ENCODE data around the gene GPR39.

Gene GPR39

DNA sequence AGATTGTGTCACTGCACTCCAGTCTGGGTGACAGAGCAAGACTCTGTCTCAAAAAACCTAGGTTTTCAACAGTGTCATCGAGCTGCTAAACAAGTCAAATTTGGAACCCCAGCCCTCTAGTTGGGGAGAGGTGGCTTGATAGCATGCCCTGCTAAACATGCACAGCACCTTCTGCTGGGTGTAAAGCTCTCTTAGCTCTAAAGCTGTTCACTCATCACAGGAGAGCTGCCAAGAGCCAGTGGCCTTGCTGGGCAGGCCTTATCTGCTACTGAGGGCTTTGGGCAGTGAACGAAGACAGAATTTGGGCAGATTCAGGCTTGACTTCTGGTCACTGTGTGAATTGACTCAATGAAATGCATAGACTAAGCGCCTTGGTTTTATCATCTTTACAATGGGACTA, 152.1 kb downstream of the GPR39 start:
- DNase-seq = no peak

GRCh38 chr2:132573444-132574007, 156.9 kb downstream of the GPR39 start:
- no peak for DNase-seq

DNA sequence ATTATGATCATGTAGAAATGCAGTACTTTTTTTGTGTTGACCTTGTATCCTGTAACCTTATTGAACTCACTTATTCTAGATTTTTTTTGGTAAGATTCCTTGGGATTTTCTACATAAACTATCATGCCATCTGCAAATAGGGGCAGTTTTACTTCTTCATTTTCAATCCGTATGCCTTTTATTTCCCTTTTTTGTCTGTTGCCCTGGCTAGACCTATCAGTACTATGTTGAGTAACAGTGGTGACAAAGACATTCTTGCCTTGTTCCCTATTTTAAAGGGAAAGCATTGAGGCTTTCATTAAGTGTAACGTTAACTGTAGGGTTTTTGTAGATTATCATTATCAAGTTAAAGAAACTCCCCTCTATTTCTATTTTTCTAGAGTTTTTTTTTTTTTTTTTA, 161.1 kb downstream of the GPR39 start:
- DNase-seq = no peak

DNA sequence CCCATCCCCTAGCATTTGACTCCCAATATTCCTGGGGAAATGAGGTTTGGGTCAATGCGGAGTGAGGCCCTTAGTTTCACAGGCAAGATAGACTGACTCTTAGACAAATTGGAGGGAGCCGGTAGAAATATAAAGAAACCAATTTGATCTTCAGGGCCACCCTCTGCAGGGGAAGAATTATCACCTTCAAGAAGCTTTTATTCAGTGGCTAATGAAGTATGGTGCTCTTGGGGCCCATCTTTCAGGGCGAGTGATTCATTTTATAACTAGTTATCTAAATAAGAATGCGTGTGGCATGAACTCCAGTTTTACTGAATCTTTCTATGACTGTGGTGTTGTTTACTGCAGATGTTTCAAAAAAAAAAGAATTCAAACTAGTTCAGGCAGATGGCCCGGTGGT, 165.0 kb downstream of the GPR39 start:
- no peak for DNase-seq

DNA sequence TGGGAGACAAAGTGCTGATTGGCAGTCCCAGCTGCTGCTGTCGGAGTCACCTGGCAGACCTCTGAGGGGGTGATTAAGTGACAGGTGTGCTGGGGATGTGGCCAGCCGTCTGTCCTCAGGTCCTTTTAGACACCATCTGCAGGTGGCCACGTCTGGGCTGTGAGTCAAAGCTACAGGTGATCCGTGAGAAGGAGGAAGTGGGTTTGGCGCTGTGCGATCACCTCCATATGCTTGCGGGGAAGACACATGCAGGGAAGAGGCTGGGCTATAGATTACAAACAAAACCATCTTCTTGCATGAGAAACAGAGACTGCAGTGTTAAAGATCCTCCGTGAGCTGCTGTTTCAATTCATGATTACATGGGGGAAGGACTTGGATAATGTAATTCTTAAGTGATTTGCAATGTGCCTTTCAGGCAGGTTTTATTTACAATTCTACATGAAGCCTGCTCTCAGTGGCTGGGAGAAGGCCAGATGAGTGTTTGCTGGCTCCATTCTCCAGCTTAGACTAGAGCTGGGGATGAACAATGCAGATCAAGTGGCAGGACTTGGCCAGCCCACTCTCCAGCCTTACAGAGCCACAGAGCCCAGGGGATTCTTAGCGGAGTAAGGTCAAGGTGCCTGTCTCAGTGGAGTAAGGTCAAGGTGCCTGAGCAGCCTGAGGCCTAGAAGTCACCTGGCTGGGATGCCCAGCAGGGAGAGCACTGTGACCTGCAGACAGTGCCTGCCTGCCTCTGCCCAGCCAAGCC, 165.6 kb downstream of the GPR39 start:
- no peak for DNase-seq

- DNase-seq = no peak
These were observed 167.2 kb downstream of the GPR39 start for GRCh38 chr2:132583666-132584360.

DNA sequence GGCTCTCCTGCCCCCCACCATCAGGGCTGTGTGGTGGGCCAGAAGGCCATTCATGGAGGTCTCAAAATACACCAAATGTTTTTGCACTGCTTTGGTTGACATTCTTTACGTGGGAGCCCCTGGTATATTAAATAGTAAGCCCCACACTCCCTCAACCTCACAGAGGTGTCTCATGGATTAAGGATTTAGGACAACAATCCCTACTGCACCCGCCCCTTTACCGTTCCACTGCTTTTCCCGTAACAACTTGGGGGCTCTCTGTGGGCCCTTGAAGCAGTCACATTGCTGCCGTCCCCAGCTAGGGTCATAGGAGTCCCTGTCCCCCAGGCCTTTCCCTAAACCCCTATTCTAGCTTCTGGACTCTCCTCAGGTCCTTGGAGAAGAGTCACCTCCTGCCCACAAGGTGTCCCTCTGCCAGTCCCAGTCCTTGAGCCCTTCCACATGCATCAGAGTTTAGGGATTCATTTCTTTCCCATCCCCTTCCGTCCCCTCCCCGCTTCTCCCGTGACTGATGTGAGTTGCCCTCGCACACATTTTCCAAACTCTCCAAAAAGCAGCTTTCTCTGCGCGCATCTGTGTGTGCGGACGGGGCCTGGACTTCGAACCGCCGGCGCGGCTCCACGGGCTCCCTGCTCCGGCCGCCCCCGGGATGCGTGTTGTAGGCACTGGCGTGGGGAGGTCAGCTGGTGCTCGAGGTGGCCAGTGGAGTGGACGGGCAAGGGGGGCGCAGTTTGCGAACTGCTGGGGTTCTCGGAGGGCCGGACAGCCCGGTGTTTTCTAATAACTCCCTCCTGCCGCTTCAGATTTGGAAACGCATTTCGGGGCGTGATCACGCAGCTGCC, 168.6 kb downstream of the GPR39 start:
- no peak for DNase-seq

DNA sequence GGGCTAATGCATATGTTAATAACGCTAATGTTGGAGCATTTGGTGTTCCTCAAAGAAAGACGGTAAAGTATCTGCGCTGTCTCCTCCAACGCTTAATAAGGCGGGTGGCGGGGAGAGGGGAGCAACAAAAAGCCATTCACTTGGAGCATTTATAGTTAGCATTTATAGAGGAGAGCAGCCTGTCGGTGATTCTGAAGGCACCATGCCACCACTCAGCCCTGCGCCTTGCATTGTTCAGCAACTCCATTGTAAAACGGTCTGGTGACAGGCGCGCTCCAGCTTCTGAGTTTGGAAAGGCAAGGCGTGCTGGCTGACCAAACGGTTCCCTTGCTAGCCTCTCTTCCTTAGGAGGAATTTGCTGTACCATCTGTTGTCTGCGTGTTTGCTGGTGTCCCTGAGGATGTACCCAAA, 169.5 kb downstream of the GPR39 start:
- DNase-seq = no peak

DNA sequence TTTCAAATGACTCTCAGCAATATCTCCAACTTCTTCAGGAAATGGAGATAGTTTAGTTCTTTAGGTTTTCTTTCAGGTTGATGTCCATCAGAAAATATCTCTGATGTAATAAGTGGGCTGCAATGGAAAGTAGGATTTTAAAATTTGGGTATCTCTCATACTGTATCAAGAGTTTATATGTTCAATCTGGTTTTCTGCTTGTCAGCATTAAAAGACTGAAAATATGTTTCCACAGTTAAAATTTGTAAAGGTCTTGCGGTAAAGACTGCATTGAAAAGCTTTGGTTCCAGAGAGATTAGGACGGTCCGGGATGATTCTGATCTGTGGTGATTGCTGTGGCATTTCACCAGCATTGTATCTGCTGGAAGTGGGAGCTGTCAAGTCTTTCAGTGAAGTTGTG, 170.2 kb downstream of the GPR39 start:
- no peak for DNase-seq

DNA sequence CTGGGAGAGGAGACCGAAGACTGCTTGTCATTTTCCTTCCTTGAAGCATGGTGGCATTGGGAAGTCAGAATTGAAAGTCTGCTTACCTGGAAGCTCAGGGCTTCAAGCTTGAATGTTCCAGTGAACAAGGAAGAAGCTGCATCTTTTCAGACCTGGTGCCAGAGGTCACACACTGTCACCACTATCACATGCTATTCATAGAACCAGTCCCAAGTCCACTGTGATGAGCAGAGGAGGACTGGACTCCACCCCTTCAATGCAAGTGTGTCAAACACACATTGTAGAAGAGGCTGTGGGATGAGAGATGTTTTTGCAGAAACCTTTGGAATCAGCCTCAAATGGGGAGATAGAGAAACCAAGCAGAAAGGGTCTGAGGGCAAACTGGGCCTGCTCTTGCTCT, 172.0 kb downstream of the GPR39 start:
- DNase-seq = no peak

DNA sequence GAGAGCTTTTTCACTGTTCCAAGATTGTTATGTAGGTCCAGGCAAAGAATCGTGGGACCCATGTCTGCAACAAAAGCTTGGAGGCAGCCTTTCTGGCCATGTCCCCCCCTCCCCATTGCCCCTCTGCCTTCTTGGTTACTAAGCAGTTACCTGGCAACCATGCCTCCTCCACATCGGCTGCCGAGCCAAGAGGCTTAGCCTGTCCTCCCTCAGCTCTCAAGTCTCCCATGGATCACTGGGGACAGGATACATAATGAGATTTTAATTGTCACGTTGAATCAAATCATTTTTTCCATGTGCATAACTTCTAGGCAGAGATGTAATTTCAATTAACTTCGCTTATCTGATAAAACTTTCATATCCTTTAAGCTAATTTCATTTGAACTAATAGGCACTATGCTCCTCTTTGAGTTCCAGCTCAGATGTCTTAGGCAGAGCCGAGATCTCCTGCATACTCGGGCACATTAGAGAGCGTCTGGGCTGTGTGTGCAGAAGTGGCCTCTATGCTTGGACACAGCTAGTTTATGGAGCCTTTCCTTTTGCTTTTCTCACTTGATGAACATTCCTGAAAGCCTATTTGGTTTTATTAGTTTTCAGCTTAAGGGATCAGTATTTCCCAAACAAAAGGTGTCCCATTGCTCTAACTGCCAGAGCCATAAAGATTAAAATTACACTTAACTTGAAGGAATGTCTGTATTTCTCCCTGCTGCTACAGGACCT, 172.7 kb downstream of the GPR39 start:
- peak; percentile 84 for DNase-seq

DNA sequence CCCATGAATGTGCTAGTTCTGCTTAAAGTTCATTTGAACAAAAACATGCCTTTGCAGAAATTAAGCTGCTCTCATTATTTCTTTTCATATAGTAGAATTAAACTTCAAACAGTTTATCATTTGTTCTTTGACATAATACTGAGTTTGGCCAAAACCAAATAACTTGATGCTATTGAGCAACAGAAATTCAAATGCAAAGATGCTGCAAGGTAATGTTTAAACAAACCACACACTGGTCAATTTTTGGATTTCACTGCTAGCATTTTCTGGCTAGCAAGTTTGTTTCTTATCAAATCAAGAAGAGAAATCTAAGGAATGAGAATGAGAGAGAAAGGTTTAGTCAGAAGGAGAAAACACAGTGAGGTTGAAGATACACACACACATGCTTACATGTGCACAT, 173.4 kb downstream of the GPR39 start:
- no peak for DNase-seq

DNA sequence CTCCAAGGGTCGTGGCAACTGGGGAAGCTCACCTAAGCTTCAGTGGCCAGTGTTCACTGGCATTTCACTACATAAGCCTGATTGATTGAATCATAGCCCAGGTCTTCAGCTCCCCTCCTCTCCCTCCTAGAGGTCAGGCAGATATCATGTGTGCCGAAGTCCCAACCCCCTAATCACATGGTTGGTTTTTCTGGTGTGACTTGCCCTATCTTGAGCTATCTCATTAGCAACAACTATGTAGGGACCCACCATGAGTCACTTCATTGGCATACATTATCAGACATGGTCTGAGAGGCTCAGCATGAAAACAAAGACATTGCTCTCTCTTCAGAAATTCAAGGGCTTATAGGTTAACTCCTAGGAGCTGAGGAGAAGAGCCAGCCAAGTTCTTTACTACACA, 176.6 kb downstream of the GPR39 start:
- no peak for DNase-seq

DNA sequence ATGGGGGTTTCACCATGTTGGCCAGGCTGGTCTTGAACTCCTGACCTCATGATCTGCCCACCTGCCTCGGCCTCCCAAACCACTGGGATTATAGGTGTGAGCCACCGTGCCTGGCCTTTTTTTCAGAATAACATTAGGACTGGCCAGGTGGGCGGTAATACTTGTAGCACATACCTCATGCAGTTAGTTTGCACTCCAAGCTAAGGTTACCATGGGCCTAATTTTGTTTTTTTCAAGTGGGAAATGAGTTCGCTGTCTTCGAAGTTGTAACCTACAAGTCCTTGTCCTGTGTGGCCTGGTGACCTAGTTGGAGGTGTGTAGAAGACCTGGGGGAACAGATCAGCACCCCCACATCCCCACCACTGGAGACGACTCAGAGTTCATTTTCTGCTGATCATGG, 178.6 kb downstream of the GPR39 start:
- DNase-seq = no peak

GRCh38 chr2:132595693-132596092, 179.1 kb downstream of the GPR39 start:
- DNase-seq = no peak

GRCh38 chr2:132597166-132597565, 180.6 kb downstream of the GPR39 start:
- no peak for DNase-seq

DNA sequence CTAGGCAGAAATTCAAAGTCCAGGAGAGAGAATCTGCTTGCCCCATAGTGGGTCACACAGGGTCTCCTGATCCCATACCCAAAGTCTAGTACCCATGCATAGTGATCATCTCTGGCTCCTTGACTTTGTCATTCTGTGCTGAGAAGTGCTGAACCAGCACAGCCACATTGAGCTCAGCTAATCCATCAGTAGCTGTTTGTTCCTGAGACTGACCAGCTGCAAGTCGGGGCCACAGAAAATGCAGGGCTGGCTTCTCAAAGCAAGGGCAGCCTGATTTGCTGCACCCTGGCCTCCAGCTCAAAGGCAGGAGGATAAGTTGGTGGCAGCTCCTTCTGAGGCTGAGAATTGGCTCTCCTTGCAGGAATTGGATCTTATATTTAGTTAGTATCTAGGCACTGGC, 181.2 kb downstream of the GPR39 start:
- no peak for DNase-seq

DNA sequence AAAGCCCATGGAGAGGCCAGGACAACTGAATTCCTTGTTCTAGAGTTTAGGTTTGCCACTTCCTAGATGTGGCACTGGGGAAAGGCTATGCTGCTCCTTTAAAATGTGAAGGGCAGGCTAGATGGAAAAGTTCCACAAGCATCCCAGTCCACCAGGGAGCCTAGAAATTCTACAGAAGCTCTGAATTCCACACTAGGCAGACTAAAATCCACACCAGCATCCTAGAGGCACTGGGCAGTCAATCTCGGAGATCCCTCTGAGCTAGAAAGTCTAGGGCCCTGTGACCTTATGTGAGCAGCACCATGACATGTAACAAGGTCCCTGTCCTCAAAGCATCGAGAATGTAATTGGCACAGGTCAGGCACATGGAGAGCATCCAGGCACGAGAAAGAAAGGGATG, 181.9 kb downstream of the GPR39 start:
- no peak for DNase-seq

- no peak for DNase-seq
These were observed 183.0 kb downstream of the GPR39 start for GRCh38 chr2:132599556-132599955.

DNA sequence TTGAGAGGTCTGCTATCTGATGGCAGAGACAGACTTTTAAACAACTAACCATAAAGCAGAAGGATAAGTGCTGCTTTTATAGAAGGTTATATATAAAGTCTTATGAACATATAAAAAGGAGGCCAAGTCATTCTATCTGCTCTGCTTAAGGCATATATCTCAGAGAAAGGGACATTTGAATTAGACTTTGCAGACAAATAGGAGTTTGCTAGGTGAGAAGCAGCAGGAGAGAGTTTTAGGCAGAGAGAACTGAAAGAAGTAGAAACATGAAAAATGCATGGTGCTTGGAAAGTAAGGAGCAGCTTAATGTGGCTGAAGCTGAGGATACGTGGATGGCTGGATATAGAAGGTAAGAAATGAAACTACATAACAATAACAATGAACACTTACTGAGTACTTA, 188.0 kb downstream of the GPR39 start:
- no peak for DNase-seq

DNA sequence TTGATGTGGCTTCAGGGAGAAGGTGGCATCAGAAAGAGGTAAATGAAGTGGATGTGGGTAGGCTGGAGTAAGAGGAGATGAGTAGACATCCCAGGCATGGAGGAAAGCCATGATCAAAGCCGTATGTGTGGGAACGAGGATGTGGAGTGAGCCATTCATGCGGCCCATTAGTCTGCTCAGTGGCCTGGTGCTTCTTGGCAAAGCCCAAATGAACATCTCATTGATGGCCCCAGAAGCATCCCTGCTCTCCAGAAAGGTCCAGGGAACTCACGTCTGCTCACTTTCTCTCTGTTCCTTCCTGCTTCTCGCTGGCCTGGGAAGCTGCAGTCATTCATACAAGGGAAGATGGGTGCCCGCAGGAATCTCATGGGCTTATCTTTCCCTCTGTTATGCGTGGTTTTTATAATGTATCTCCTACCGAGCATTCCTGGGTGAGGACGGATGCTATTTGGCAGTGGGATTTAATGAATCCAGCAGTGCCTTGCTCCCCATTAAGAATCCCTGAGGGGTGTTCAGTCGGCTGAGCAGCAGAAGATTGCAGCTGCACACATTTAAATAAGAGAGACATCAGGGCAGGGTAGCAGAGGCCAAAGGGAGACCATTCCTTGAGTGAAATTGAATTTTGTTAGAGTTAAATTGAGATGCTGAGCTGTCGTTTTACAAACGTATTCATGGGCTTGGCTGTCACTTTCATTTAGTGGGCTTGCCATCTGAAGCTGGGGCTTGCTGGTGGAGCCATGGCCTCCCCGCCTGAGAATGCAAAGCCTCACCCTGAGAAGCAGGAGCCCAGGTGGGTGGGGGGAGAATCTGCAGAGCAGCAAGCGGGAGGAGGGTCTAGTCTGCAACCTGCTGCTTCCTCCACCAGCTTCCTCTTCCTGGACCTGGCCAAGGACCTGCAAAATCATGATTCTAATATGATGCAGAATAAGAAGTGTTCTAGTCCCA, 188.9 kb downstream of the GPR39 start:
- DNase-seq = peak; percentile 75

DNA sequence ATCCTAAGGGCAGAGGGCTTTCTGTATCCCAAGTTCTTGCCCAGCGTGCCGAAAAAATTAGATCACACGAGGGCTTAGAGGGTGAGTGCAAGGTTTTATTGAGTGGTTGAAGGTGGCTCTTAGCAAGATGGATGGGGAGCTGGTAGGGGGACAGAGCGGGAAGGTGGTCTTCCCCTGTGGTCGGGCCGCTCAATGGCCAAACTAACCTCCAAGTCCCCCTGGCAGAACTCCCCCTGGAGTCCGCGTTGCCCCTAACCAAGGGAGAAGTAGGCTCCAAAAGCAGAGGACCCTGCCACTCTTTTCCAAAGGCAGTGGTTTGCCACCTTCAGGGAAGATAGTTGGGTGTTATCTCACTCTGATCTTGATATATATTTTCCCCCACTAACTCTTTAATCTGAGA, 190.0 kb downstream of the GPR39 start:
- no peak for DNase-seq

Measured in eye (tissue), 1 donor.